ENCODE results near the gene E2F2. TPM values are rescaled to one million over a fixed set of nuclear protein-coding genes. Genes with fewer than 3 reads are reported as not detected.

E2F2 gene
- total and polyA plus RNA-seq, 2 of the 13 experiments (the other 11 are each of a cell fraction or from before 2014, with no cell fraction given): 0.65 to 6.6 TPM

DNA sequence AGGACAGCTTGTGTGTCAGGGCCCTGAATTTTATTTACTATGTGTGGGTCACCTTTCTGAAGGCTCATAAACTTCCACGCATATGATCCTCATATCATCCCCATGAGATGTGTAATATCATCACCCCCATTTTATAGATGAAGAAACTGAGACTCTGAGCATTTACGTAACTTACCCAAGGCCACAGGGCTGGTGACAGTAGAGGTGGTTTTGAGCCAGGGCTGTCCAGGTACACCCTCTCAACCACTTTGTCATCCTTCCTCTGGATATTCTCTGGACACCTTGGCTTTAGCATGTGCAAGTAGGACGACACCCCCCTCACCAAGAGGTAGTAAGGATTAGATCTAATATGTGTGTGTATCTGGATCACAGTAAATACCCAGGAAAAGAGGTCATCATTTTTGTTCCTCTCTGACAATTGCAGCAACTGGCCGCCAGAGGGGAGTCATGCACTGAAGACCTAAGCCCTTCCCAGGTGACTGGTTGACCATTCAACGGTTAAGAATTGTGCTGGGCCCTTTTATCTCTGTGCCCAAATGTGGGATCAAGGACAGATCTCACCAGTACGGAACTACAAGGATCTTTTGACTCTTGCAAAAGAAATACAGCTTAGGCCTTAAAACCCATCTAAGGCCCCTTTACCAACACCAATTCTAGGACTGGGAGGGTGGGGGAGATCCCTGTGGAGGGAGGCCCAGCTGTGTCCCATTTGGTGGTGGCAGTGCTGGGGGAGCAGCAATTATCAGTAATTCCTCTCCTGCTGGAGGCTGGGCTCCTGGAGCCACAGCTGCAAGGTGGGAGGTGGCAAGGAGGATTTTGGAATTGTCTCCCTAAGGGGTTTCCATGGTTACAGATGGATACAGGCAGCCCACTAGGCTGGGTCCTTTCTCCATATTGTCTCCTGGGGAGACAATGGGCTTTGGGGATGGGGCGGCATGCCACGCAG, 13.7 kb upstream of the E2F2 start (continued):
- TF ChIP-seq, protein P1, sequence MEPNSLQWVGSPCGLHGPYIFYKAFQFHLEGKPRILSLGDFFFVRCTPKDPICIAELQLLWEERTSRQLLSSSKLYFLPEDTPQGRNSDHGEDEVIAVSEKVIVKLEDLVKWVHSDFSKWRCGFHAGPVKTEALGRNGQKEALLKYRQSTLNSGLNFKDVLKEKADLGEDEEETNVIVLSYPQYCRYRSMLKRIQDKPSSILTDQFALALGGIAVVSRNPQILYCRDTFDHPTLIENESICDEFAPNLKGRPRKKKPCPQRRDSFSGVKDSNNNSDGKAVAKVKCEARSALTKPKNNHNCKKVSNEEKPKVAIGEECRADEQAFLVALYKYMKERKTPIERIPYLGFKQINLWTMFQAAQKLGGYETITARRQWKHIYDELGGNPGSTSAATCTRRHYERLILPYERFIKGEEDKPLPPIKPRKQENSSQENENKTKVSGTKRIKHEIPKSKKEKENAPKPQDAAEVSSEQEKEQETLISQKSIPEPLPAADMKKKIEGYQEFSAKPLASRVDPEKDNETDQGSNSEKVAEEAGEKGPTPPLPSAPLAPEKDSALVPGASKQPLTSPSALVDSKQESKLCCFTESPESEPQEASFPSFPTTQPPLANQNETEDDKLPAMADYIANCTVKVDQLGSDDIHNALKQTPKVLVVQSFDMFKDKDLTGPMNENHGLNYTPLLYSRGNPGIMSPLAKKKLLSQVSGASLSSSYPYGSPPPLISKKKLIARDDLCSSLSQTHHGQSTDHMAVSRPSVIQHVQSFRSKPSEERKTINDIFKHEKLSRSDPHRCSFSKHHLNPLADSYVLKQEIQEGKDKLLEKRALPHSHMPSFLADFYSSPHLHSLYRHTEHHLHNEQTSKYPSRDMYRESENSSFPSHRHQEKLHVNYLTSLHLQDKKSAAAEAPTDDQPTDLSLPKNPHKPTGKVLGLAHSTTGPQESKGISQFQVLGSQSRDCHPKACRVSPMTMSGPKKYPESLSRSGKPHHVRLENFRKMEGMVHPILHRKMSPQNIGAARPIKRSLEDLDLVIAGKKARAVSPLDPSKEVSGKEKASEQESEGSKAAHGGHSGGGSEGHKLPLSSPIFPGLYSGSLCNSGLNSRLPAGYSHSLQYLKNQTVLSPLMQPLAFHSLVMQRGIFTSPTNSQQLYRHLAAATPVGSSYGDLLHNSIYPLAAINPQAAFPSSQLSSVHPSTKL (CRISPR knock-in tag; IDR thresholded peaks at IDR 0.05): peak; percentile 32; the same call in 1 of the 2 replicates
- TF ChIP-seq KDM1A (CRISPR knock-in tag; IDR thresholded peaks at IDR 0.05) (peak; percentile 80), THAP11 (CRISPR knock-in tag; IDR thresholded peaks at IDR 0.05) (0 out of 2 replicates have a peak, but pooled peaks have one; percentile 25), ELF3 (CRISPR knock-in tag; IDR thresholded peaks at IDR 0.05) (0 out of 2 replicates have a peak, but pooled peaks have one; percentile 26), ADNP (CRISPR knock-in tag; IDR thresholded peaks at IDR 0.05) (peak; percentile 69; the same call in 1 of the 2 replicates), NCOA2 (CRISPR knock-in tag; IDR thresholded peaks at IDR 0.05) (0 out of 2 replicates have a peak, but pooled peaks have one; percentile 11), STAG1 (CRISPR knock-in tag; IDR thresholded peaks at IDR 0.05) (peak; percentile 99), SP140L (CRISPR knock-in tag; IDR thresholded peaks at IDR 0.05; ENCODE audit: borderline replicate concordance) (0 out of 2 replicates have a peak, but pooled peaks have one; percentile 57), ZNF501 (CRISPR knock-in tag; IDR thresholded peaks at IDR 0.05) (no peak), ZNF343 (CRISPR knock-in tag; IDR thresholded peaks at IDR 0.05) (no peak)
- TF ChIP-seq, protein P2, sequence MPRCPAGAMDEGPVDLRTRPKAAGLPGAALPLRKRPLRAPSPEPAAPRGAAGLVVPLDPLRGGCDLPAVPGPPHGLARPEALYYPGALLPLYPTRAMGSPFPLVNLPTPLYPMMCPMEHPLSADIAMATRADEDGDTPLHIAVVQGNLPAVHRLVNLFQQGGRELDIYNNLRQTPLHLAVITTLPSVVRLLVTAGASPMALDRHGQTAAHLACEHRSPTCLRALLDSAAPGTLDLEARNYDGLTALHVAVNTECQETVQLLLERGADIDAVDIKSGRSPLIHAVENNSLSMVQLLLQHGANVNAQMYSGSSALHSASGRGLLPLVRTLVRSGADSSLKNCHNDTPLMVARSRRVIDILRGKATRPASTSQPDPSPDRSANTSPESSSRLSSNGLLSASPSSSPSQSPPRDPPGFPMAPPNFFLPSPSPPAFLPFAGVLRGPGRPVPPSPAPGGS (CRISPR knock-in tag; IDR thresholded peaks at IDR 0.05): no peak
- TF ChIP-seq, protein P3, sequence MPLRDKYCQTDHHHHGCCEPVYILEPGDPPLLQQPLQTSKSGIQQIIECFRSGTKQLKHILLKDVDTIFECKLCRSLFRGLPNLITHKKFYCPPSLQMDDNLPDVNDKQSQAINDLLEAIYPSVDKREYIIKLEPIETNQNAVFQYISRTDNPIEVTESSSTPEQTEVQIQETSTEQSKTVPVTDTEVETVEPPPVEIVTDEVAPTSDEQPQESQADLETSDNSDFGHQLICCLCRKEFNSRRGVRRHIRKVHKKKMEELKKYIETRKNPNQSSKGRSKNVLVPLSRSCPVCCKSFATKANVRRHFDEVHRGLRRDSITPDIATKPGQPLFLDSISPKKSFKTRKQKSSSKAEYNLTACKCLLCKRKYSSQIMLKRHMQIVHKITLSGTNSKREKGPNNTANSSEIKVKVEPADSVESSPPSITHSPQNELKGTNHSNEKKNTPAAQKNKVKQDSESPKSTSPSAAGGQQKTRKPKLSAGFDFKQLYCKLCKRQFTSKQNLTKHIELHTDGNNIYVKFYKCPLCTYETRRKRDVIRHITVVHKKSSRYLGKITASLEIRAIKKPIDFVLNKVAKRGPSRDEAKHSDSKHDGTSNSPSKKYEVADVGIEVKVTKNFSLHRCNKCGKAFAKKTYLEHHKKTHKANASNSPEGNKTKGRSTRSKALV (CRISPR knock-in tag; IDR thresholded peaks at IDR 0.05): no peak
- TF ChIP-seq, protein P4, sequence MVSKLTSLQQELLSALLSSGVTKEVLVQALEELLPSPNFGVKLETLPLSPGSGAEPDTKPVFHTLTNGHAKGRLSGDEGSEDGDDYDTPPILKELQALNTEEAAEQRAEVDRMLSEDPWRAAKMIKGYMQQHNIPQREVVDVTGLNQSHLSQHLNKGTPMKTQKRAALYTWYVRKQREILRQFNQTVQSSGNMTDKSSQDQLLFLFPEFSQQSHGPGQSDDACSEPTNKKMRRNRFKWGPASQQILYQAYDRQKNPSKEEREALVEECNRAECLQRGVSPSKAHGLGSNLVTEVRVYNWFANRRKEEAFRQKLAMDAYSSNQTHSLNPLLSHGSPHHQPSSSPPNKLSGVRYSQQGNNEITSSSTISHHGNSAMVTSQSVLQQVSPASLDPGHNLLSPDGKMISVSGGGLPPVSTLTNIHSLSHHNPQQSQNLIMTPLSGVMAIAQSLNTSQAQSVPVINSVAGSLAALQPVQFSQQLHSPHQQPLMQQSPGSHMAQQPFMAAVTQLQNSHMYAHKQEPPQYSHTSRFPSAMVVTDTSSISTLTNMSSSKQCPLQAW (CRISPR knock-in tag; IDR thresholded peaks at IDR 0.05): 0 out of 2 replicates have a peak, but pooled peaks have one; percentile 16
- TF ChIP-seq, protein P5, sequence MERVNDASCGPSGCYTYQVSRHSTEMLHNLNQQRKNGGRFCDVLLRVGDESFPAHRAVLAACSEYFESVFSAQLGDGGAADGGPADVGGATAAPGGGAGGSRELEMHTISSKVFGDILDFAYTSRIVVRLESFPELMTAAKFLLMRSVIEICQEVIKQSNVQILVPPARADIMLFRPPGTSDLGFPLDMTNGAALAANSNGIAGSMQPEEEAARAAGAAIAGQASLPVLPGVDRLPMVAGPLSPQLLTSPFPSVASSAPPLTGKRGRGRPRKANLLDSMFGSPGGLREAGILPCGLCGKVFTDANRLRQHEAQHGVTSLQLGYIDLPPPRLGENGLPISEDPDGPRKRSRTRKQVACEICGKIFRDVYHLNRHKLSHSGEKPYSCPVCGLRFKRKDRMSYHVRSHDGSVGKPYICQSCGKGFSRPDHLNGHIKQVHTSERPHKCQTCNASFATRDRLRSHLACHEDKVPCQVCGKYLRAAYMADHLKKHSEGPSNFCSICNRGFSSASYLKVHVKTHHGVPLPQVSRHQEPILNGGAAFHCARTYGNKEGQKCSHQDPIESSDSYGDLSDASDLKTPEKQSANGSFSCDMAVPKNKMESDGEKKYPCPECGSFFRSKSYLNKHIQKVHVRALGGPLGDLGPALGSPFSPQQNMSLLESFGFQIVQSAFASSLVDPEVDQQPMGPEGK (CRISPR knock-in tag; IDR thresholded peaks at IDR 0.05): peak; percentile 37; the same call in 1 of the 2 replicates
- TF ChIP-seq, protein P6, sequence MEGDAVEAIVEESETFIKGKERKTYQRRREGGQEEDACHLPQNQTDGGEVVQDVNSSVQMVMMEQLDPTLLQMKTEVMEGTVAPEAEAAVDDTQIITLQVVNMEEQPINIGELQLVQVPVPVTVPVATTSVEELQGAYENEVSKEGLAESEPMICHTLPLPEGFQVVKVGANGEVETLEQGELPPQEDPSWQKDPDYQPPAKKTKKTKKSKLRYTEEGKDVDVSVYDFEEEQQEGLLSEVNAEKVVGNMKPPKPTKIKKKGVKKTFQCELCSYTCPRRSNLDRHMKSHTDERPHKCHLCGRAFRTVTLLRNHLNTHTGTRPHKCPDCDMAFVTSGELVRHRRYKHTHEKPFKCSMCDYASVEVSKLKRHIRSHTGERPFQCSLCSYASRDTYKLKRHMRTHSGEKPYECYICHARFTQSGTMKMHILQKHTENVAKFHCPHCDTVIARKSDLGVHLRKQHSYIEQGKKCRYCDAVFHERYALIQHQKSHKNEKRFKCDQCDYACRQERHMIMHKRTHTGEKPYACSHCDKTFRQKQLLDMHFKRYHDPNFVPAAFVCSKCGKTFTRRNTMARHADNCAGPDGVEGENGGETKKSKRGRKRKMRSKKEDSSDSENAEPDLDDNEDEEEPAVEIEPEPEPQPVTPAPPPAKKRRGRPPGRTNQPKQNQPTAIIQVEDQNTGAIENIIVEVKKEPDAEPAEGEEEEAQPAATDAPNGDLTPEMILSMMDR (CRISPR knock-in tag; IDR thresholded peaks at IDR 0.05): peak; percentile 95

All from HepG2 (cell line).